HepG2 (cell line): ENCODE measurements around the gene NIT2.

Experiments
- BCL6 ChIP-seq: IDR thresholded peaks from 2 replicates; pipeline ENCODE4 v1.6.1; 2016; ENCODE audit warnings: missing genetic modification reagents, missing compliant biosample characterization
- CTCF ChIP-seq: sonication (generic); formaldehyde crosslinking; IDR thresholded peaks from 2 replicates; pipeline ENCODE4 v1.5.0; 2020; ENCODE audit warnings: mild to moderate bottlenecking, missing genetic modification reagents, moderate library complexity
- HOMEZ ChIP-seq: IDR thresholded peaks from 2 replicates; pipeline ENCODE4 v1.6.1; 2016; ENCODE audit warnings: low read depth
- MAX ChIP-seq: IDR thresholded peaks from 2 replicates; pipeline ENCODE4 v1.6.1; 2012; ENCODE audit warnings: inconsistent platforms
- NFRKB ChIP-seq: fragments of 450-650 bp; IDR thresholded peaks from 2 replicates; pipeline ENCODE4 v1.6.1; 2017
- NR3C1 ChIP-seq: sonication (generic); formaldehyde crosslinking; IDR thresholded peaks from 2 replicates; pipeline ENCODE4 v1.4.0; 2020; ENCODE audit warnings: missing genetic modification reagents
- PATZ1 ChIP-seq: sonication (generic); formaldehyde crosslinking; IDR thresholded peaks from 2 replicates; pipeline ENCODE4 v1.4.0; 2020; ENCODE audit warnings: missing genetic modification reagents
- REST ChIP-seq, 2 experiments: IDR thresholded peaks; 2 replicates each; pipeline ENCODE4 v1.6.1; 2011 to 2012; ENCODE audit warnings: low read length in 2 of 2, borderline replicate concordance in 1 of 2, low read depth in 1 of 2, mild to moderate bottlenecking in 1 of 2, moderate library complexity in 1 of 2
- RNF2 ChIP-seq: fragments of 450-650 bp; conservative IDR thresholded peaks from 2 replicates; pipeline ENCODE4 v1.6.1; 2016; ENCODE audit warnings: low read depth
- TBX2 ChIP-seq: sonication (generic); formaldehyde crosslinking; IDR thresholded peaks from 2 replicates; pipeline ENCODE4 v1.5.0; 2020; ENCODE audit warnings: missing genetic modification reagents, mild to moderate bottlenecking, borderline replicate concordance
- ZBTB26 ChIP-seq: IDR thresholded peaks from 2 replicates; pipeline ENCODE4 v1.6.1; 2016; ENCODE audit warnings: missing compliant biosample characterization, missing genetic modification reagents, borderline replicate concordance
- ZFX ChIP-seq: sonication (generic); formaldehyde crosslinking; IDR thresholded peaks from 2 replicates; pipeline ENCODE4 v1.4.0; 2020; ENCODE audit warnings: mild to moderate bottlenecking, low read depth, missing genetic modification reagents, moderate library complexity
- ZNF883 ChIP-seq: sonication (generic); formaldehyde crosslinking; IDR thresholded peaks from 2 replicates; pipeline ENCODE4 v1.5.1; 2020; ENCODE audit warnings: mild to moderate bottlenecking, missing genetic modification reagents; ENCODE audit errors: not compliant biosample characterization

GRCh38 chr3:100407977-100408532 is 73.5 kb downstream of the NIT2 start:
- TF ChIP-seq CTCF (CRISPR knock-in tag): no peak
- no peak for TF ChIP-seq MAX
- TF ChIP-seq PATZ1 (CRISPR knock-in tag): no peak
- no peak for TF ChIP-seq REST (IDR thresholded peaks at IDR 0.05; ENCODE audit: borderline replicate concordance in 1 of 2, low read depth in 1 of 2, low read length in 2 of 2)
- TF ChIP-seq TBX2 (CRISPR knock-in tag): no peak
- TF ChIP-seq NFRKB: no peak
- no peak for TF ChIP-seq ZBTB26
- TF ChIP-seq NR3C1: no peak
- TF ChIP-seq ZNF883: no peak
- TF ChIP-seq HOMEZ (CRISPR knock-in tag): no peak
- no peak for TF ChIP-seq BCL6
- TF ChIP-seq RNF2: no peak
- no peak for TF ChIP-seq ZFX
